GM13977 (cell line): ENCODE measurements around the gene NUAK1.

ENCODE experiments used
- DNase-seq: peaks from one replicate; pipeline ENCODE4 v3.0.0; 2012; ENCODE audit warnings: low spot score
- CTCF ChIP-seq: IDR thresholded peaks from 2 replicates; pipeline ENCODE4 v1.5.1; 2012; ENCODE audit warnings: mild to moderate bottlenecking, control low read depth; ENCODE audit not compliant: insufficient read depth; ENCODE audit errors: extremely low read depth, missing control alignments
- in situ Hi-C: fragments of 300-500 bp; cut with MboI; formaldehyde crosslinking; loops from one replicate; pipeline ENCODE4 v1.12.0; 2022; ENCODE audit warnings: low sequenced_read_pairs, low pct_unique_long_range_greater_than_20kb, mixed read lengths, inconsistent platforms; ENCODE audit not compliant: unreplicated experiment

The NUAK1 gene

GRCh38 chr12:106063826-106064720 lies 74.7 kb downstream of the NUAK1 start:
- no peak for DNase-seq
- no peak for TF ChIP-seq CTCF
- in situ Hi-C loops: no loop called here

GRCh38 chr12:106062693-106063092 lies 76.1 kb downstream of the NUAK1 start:
- TF ChIP-seq CTCF: no peak
- no peak for DNase-seq
- in situ Hi-C loops: no loop called here

GRCh38 chr12:106058256-106059182 lies 80.2 kb downstream of the NUAK1 start:
- no peak for DNase-seq
- in situ Hi-C loops: no loop called here
- TF ChIP-seq CTCF: no peak

GRCh38 chr12:106054049-106054448 lies 84.7 kb downstream of the NUAK1 start:
- DNase-seq: no peak
- in situ Hi-C loops: no loop called here
- no peak for TF ChIP-seq CTCF

- in situ Hi-C loops: no loop called here
- no peak for DNase-seq
Observed at GRCh38 chr12:106051853-106052531, 86.8 kb downstream of the NUAK1 start.

More at GRCh38 chr12:106051853-106052531, 86.8 kb downstream of the NUAK1 start:
- TF ChIP-seq CTCF: no peak
